Activated naive CD8-positive, alpha-beta T cell treated with anti-CD3 and anti-CD28 coated beads, Interleukin-2, amount 10 ng/mL, durations not matched to agents 7 days and 5 days (primary cell): ENCODE data around the gene NLRP8. TPM values are rescaled to one million over a fixed set of nuclear protein-coding genes. Genes with fewer than 3 reads are reported as not detected.
"Not testable (repeated sequence)": the region's sequence is repeated elsewhere in the genome, so short reads cannot be mapped to it uniquely, and the experiment has no call there.

Experiments used
- ATAC-seq: fragments of 150-1000 bp; cut with Tn5 transposase; one replicate; pipeline ENCODE4 v1.10.0; 2021; ENCODE audit warnings: low read depth, moderate library complexity
- POLR2A ChIA-PET: fragments of 350-600 bp; sonication (Branson Sonifier 250); formaldehyde crosslinking; loops from one replicate; lab custom pipeline; 2021; ENCODE audit warnings: antibody characterized with exemption; lab: Charles Lee
- DNase-seq: peaks from one replicate; pipeline ENCODE4 v3.0.0; 2021
- H3K27ac Mint-ChIP-seq: one replicate; pipeline ENCODE4 v1.8.0; 2022; ENCODE audit warnings: mild to moderate bottlenecking, mixed read lengths
- H3K27me3 Mint-ChIP-seq: one replicate; pipeline ENCODE4 v1.8.0; 2022; ENCODE audit warnings: mild to moderate bottlenecking, moderate library complexity, mixed read lengths
- H3K36me3 Mint-ChIP-seq: one replicate; pipeline ENCODE4 v1.8.0; 2021; ENCODE audit warnings: mild to moderate bottlenecking, mixed read lengths
- H3K4me1 Mint-ChIP-seq: one replicate; pipeline ENCODE4 v1.8.0; 2021; ENCODE audit warnings: mixed read lengths
- H3K4me3 Mint-ChIP-seq: one replicate; pipeline ENCODE4 v1.8.0; 2022; ENCODE audit warnings: mild to moderate bottlenecking, moderate library complexity, mixed read lengths
- H3K9me3 Mint-ChIP-seq: one replicate; pipeline ENCODE4 v1.8.0; 2021; ENCODE audit warnings: mixed read lengths
- total RNA-seq, 2 experiments: library from RNA; stranded (reverse); gene quantifications; one replicate each; pipeline ENCODE4 v1.2.3, GENCODE V29; 2021

NLRP8 gene
- total RNA-seq, 2 experiments from 2014 or later: not detected

DNA sequence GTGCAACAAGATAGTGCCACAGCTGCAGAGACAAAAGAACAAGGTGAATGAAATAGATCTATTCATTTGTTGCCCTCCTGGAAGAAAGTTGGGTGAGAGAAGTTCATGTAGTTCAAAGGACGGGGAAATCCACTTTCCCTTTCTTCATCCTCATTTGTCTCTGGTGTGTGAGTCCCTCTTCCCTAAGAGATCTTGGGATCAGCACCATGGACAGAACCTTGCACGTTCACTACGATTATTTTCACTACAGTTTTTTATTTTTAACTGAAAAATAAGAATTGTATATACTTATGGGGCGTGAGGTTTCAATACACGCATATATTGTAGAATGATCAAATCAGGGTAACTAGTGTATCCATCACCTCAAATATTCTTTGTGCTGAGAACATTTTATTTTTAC lies 68.1 kb downstream of the NLRP8 start:
- no peak overlapping the region for H3K27ac Mint-ChIP-seq
- POLR2A ChIA-PET: no interaction called here
- peaks cover 2% of the 10 kb centered on the region for H3K36me3 Mint-ChIP-seq
- H3K4me1 Mint-ChIP-seq: no peaks in the 10 kb centered on the region
- H3K9me3 Mint-ChIP-seq: peaks cover 16% of the 10 kb centered on the region
- ATAC-seq (no peak), DNase-seq (no peak)
- no peak overlapping the region for H3K4me3 Mint-ChIP-seq
- no peaks in the 10 kb centered on the region for H3K27me3 Mint-ChIP-seq

DNA sequence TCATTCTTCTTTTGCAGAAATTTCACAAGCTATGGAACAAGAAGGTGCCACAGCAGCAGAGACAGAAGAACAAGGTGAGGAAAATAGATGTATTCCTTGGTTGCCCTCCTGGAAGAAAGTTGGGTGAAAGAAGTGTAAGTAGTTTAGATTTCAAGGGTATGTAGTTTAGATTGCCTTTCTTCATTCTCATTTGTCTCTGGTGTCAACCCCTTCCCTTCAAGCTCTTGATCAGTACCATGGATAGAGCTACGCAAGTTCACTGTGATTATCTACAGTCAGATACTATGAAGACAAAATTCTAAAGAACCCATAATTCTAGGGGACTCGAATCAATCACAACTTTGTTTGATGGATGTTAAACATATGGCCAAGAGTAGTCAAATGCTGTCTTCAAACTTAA lies 71.7 kb downstream of the NLRP8 start:
- H3K4me3 Mint-ChIP-seq, H3K36me3 Mint-ChIP-seq, H3K27ac Mint-ChIP-seq, POLR2A ChIA-PET, ATAC-seq, H3K27me3 Mint-ChIP-seq, H3K4me1 Mint-ChIP-seq, DNase-seq: not testable (repeated sequence)
- peaks cover 13% of the 10 kb centered on the region for H3K9me3 Mint-ChIP-seq

DNA sequence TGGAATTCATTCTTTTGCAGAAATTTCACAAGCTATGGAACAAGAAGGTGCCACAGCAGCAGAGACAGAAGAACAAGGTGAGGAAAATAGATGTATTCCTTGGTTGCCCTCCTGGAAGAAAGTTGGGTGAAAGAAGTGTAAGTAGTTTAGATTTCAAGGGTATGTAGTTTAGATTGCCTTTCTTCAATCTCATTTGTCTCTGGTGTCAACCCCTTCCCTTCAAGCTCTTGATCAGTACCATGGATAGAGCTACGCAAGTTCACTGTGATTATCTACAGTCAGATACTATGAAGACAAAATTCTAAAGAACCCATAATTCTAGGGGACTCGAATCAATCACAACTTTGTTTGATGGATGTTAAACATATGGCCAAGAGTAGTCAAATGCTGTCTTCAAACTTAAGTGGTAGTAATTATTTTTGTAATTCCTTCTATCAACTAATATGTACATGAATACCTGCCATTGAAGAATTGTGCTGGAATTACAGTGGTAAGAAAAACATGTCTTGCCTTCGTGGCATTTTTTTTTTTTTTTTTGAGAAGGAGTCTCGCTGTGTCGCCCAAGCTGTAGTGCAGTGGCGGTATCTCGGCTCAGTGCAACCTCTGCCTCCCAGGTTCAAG lies 72.8 kb downstream of the NLRP8 start:
- H3K27ac Mint-ChIP-seq, H3K36me3 Mint-ChIP-seq, DNase-seq, ATAC-seq, H3K4me3 Mint-ChIP-seq, H3K27me3 Mint-ChIP-seq, POLR2A ChIA-PET, H3K4me1 Mint-ChIP-seq: not testable (repeated sequence)
- H3K9me3 Mint-ChIP-seq: peaks cover 13% of the 10 kb centered on the region

DNA sequence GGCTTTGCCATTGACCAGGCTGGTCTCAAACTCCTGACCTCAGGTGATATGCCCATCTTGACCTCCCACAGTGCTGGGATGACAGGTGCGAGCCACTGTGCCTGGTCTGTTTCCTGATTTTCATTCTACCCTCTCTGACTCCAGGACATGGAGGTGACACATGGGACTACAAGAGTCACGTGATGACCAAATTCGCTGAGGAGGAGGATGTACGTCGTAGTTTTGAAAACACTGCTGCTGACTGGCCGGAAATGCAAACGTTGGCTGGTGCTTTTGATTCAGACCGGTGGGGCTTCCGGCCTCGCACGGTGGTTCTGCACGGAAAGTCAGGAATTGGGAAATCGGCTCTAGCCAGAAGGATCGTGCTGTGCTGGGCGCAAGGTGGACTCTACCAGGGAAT lies 79.1 kb downstream of the NLRP8 start:
- POLR2A ChIA-PET: no interaction called here
- H3K27me3 Mint-ChIP-seq: no peaks in the 10 kb centered on the region
- no peak overlapping the region for H3K27ac Mint-ChIP-seq
- ATAC-seq (no peak), DNase-seq (no peak)
- H3K4me3 Mint-ChIP-seq: no peak overlapping the region
- no peaks in the 10 kb centered on the region for H3K4me1 Mint-ChIP-seq
- H3K9me3 Mint-ChIP-seq: peaks cover 3% of the 10 kb centered on the region
- no peaks in the 10 kb centered on the region for H3K36me3 Mint-ChIP-seq

Other genes starting within 250 kb of the NLRP8 start
- gene NLRP9, start 209.4 kb upstream of the NLRP8 start, total RNA-seq: not detected
- gene RFPL4A, start 188.7 kb upstream of the NLRP8 start, total RNA-seq: not detected
- not detected for gene RFPL4AL1, start 178.7 kb upstream of the NLRP8 start, total RNA-seq
- gene NLRP11, start 115.8 kb upstream of the NLRP8 start, total RNA-seq: not detected
- not detected for gene NLRP4, start 111.3 kb upstream of the NLRP8 start, total RNA-seq
- gene NLRP13, start 15.5 kb upstream of the NLRP8 start, total RNA-seq: not detected
- not detected for gene NLRP5, start 38.9 kb downstream of the NLRP8 start, total RNA-seq
- 10 to 100 TPM; 29.1 to 32.2 TPM for gene ZNF787, start 173.5 kb downstream of the NLRP8 start, total RNA-seq
- 10 to 100 TPM; 31.7 to 37.4 TPM for gene ZNF444, start 193.5 kb downstream of the NLRP8 start, total RNA-seq
- gene GALP, start 228.2 kb downstream of the NLRP8 start, total RNA-seq: not detected
- under 1 TPM in 1 of 2 experiments, not detected in 1; 0.20 TPM for gene ZSCAN5B, start 250.0 kb downstream of the NLRP8 start, total RNA-seq